Measurements from ENCODE around the gene TMEM181.
"Not testable (repeated sequence)": the region's sequence is repeated elsewhere in the genome, so short reads cannot be mapped to it uniquely, and the experiment has no call there.

The TMEM181 gene

GRCh38 chr6:158559895-158560835 lies at the start of gene TMEM181:
TSS of gene TMEM181 (plus strand) at chr6:158560091. CDS start at chr6:158560225, 134 bp downstream.
- DNase-seq, result peak; percentile 91

GRCh38 chr6:158512809-158513208 lies 47.1 kb upstream of the TMEM181 start:
- DNase-seq, result no peak

GRCh38 chr6:158514176-158514575 lies 45.7 kb upstream of the TMEM181 start:
- no peak for DNase-seq

- no peak for DNase-seq
Measured at GRCh38 chr6:158514991-158515390, 44.9 kb upstream of the TMEM181 start.

GRCh38 chr6:158516098-158516497 lies 43.8 kb upstream of the TMEM181 start:
- no peak for DNase-seq

GRCh38 chr6:158517038-158517437 lies 42.9 kb upstream of the TMEM181 start:
- no peak for DNase-seq

GRCh38 chr6:158517581-158517980 lies 42.3 kb upstream of the TMEM181 start:
- DNase-seq, result no peak

GRCh38 chr6:158518191-158519127 lies 41.4 kb upstream of the TMEM181 start:
- peak; percentile 74 for DNase-seq

- no peak for DNase-seq
Measured at GRCh38 chr6:158519300-158519699, 40.6 kb upstream of the TMEM181 start.

- no peak for DNase-seq
Measured at GRCh38 chr6:158519761-158520160, 40.1 kb upstream of the TMEM181 start.

- DNase-seq, result not testable (repeated sequence)
Measured at GRCh38 chr6:158520975-158521374, 38.9 kb upstream of the TMEM181 start.

GRCh38 chr6:158521759-158522158 lies 38.1 kb upstream of the TMEM181 start:
- DNase-seq, result no peak

- peak; percentile 15 for DNase-seq
Measured at GRCh38 chr6:158522616-158523015, 37.3 kb upstream of the TMEM181 start.

- DNase-seq, result no peak
Measured at GRCh38 chr6:158524311-158524710, 35.6 kb upstream of the TMEM181 start.

GRCh38 chr6:158527858-158528257 lies 32.0 kb upstream of the TMEM181 start:
- DNase-seq, result not testable (repeated sequence)

GRCh38 chr6:158528826-158529225 lies 31.1 kb upstream of the TMEM181 start:
- no peak for DNase-seq

GRCh38 chr6:158529629-158530028 lies 30.3 kb upstream of the TMEM181 start:
- no peak for DNase-seq

GRCh38 chr6:158531566-158531965 lies 28.3 kb upstream of the TMEM181 start:
- DNase-seq, result no peak

GRCh38 chr6:158531970-158532369 lies 27.9 kb upstream of the TMEM181 start:
- DNase-seq, result no peak

- DNase-seq, result peak; percentile 86
Measured at GRCh38 chr6:158536084-158536890, 23.6 kb upstream of the TMEM181 start.

GRCh38 chr6:158536891-158537798 lies 22.7 kb upstream of the TMEM181 start:
- DNase-seq, result peak; percentile 56

All from activated CD8-positive, alpha-beta memory T cell treated with anti-CD3 and anti-CD28 coated beads for 24 hours (primary cell).